ENCODE measurements around the gene HSPA6.

GRCh38 chr1:161549652-161550051, 25.3 kb downstream of the HSPA6 start, which contains the start of gene FCGR3A:
- TF ChIP-seq SIN3A (IDR thresholded peaks at IDR 0.05; ENCODE audit: borderline replicate concordance, insufficient read depth, low read length) (no peak), POLR2AphosphoS5 (IDR thresholded peaks at IDR 0.05; ENCODE audit: low read depth, low read length) (no peak), REST (IDR thresholded peaks at IDR 0.05; ENCODE audit: insufficient read depth in 1 of 2, low read depth in 2 of 2, low read length in 2 of 2) (no peak), TAF1 (IDR thresholded peaks at IDR 0.05; ENCODE audit: borderline replicate concordance, insufficient read depth, low read length) (no peak)
